SW 1271 (cell line): ENCODE measurements around the gene FGFBP3.
A peak's percentile ranks its signal among the peaks of the same experiment; 100 is the strongest.

Source experiments
- DNase-seq, 2 experiments: peaks; one replicate each; lab custom pipeline; 2025; lab: John Stamatoyannopoulos, UW

The FGFBP3 gene, protein sequence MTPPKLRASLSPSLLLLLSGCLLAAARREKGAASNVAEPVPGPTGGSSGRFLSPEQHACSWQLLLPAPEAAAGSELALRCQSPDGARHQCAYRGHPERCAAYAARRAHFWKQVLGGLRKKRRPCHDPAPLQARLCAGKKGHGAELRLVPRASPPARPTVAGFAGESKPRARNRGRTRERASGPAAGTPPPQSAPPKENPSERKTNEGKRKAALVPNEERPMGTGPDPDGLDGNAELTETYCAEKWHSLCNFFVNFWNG

DNA sequence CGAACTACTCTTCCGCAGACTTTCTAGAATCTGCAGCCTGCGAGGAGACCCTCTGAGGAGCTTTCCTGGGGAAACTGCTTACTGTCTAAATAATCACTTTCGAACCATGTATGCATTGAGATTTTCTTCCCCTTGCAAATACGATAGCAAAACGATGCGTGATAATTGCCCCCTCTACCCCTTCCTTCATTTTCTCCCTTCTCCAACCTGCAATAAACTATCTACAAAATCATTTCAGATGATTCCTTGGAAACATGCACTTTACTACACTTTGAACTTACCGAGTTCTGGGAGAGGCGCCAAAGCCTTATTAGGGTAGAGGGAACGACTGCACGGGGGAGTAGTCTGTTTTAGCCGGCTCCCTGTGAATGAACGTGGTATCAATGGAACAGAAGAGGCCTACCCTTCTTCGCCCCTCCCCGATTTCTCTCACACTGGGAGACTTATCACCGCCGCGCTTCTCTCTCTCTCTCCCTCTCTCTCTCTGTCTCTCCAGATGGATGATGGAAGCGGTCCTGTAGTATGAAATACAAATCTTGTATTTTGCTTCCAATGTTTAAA lies at the start of gene FGFBP3:
Gene FGFBP3 (minus strand): TSS at position 370 of the 561 bp plus-strand sequence. CDS start 517 bp downstream, outside the sequence.
- peak; percentile 2 to 45 for DNase-seq

- DNase-seq, result no peak
Observed at GRCh38 chr10:91957091-91957490, 47.8 kb upstream of the FGFBP3 start.

- no peak for DNase-seq
Observed at GRCh38 chr10:91955114-91955513, 45.8 kb upstream of the FGFBP3 start.

DNA sequence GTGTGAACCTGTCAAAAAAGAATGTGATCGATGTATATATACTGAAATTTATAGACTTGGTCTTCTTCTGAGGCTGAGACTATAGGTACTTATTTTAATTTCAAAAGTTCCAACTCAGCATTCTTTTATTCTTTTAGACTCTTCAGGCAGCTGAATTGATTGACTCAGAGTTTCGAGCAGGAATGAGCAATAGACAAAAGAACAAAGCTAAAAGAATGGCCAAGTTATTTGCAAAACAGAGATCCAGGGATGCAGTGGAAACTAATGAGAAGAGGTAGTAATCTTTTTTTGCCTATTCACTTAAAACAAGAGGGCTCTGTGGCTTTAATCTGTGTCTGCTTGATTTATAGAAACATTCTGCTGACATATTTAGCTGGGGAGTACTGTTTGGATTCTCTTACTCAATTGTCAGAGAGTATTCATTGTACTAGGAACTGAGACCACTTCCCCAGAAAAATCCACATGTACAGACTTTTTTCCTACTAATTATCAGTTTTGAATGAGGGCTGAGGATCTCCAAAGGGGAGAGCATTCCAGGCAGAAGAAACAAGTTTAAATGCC lies 44.4 kb upstream of the FGFBP3 start:
- DNase-seq, result no peak

GRCh38 chr10:91944880-91945630 lies 35.8 kb upstream of the FGFBP3 start:
- no peak for DNase-seq

GRCh38 chr10:91941426-91941825 lies 32.1 kb upstream of the FGFBP3 start:
- no peak for DNase-seq

DNA sequence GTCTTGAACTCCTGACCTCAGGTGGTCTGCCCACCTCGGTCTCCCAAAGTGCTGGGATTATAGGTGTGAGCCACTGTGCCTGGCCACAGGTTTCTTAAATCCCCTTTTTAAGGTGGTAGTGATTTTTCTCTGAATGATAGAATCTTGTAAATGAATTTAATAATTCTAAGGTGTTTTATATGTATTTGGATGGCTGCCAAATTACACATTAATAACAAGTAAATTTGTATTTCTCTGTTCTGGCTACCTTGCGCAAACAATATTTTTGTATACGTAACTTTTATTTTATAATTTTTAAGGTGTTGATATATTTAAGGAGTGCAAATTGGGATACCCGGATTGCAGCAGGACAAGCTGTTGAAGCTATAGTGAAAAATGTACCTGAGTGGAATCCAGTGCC lies 30.4 kb upstream of the FGFBP3 start:
- no peak for DNase-seq

DNA sequence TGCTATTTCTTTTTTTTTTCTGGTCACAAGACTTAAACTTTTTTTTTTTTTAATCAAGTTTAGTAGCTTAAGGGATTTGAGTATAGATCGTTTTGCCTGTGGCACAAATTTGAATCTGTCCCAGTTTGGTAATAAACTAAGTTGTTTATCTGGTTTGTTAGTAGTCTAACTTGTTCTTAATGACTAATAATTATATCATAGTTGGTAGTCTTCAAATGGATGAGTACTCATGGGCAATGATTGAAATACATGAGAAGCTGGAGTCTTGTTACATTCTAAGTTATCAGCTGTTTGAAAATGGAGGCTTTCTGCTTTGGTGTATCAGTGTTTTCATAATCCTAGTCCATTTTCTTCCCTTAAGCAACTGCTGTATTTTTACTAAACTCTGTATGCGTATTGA lies 26.6 kb upstream of the FGFBP3 start:
- DNase-seq, result no peak

DNA sequence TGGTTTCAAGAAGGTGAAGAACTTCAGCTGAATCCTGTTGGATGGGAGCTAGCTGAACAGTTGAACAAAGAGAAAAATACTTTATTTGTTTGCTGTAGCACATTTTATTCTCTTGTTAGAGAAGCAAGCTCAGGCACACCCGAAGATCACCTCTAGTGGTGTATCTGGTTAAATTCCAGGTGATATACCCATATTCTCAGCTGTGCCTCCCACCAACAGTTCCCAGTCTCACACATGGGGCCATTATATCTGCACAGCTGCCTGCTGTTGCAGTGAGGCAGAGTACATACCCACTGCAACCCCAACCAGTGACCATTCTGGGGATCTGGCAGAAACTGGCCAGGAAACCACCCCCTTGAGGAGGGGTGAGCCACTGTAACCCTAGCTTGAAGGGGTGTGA lies 23.5 kb upstream of the FGFBP3 start:
- no peak for DNase-seq

DNA sequence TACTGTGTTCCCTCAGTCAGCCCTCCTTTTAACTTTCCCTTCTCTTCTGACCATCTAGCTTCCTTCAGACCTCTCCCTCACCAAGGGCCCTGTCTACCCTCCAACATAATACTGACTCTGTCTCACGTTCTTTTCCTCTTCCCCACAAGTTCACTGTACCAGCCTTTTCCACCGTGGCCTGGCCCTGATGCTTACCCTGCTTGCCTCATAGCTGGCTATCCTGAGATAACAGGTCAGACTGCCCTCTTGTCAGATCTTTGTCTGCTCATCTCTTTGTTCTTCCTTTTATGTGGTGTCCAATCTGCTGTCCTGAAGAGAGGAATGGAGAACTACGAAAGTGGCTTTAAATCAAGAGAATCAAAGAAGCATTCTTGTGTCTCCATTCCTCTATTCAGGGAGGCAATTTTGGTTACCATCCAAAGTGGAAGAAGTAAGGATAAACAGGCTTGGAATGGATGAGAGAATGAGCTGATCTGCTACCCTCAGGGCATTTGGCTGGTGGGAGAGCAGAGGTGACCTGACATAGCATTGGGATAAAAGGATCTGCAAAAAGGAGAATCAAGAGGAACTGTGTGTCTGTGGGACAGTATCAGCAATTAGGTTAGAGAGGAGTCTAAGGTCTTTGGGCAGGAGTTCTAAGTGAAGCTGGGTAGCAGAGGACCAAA lies 22.4 kb upstream of the FGFBP3 start:
- no peak for DNase-seq

GRCh38 chr10:91930939-91931338 lies 21.7 kb upstream of the FGFBP3 start:
- DNase-seq, result no peak

DNA sequence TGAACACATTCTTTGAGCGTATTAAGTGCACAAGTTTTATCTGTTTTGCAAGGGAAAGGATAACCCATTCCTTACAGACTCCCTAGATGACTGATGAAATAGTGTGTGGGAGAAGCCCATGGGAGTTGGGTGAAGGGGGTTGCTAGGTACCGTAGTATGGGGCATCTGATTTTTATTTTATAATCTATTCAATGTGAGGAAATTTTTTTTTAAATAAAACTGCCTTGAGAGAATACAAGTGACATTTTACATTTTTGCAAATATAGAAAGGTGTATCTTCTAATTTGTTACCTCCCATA lies 15.7 kb upstream of the FGFBP3 start:
- DNase-seq, result no peak

DNA sequence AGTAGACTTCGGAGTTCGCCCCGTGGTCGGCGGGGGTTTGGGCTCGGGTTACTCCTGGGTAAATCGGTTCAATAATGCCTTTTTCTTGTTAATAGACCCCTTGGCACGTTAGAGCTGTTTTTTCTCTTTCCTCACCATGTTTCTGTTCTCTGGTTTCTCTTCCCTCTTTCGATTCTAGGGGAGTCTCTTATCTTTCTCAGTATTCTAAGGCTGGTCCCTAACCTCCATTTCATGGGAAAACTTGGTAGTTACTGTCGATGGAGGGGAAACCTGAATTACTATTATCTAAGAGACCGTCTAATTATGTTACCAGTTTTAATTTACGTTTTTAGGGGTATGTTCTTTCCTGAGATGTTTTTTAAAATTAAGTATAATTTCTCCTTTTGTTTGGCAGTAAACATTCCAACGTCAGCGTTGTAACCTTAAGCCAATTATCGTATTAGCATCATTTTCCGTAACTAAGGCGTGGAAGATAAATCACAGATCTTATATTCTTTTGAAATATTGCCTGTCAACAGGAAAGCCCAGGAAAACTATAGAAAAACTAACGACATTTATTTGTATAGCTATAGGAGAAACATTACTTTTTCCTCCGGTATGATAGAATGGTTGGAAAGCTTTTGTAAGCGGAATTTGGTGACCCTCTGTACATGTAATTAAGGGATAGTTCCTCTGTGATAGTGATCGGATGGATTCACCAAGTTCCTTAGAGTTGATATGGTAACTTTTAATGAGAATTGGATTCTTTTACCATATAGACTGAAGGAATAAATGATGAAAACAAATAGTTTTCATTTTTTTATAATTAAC lies 15.1 kb upstream of the FGFBP3 start:
- no peak for DNase-seq

- DNase-seq, result peak; percentile 38 to 78
Observed at GRCh38 chr10:91923371-91924211, 14.3 kb upstream of the FGFBP3 start, which contains the start of gene BTAF1. TSS of gene BTAF1 (plus strand) at chr10:91923770. CDS start at chr10:91924077, 307 bp downstream.

GRCh38 chr10:91919651-91920050 lies 10.4 kb upstream of the FGFBP3 start:
- no peak for DNase-seq

DNA sequence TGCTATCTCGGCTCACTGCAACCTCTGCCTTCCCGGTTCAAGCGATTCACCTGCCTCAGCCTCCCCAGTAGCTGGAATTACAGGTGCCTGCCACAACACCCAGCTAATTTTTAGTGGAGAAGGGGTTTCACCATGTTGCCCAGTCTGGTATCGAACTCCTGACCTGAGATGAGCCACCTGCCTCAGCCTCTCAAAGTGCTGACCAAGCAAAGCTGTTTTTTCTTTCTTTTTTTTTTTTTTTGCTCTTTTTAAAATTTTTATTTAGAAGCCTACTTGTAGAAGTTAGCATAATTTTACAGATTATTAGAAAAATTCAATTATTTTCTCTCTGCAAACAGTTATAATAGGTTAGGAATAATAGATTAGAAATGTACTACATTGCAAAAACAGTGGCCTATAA lies 1.2 kb upstream of the FGFBP3 start:
- DNase-seq, result no peak

- peak; percentile 40 to 82 for DNase-seq
Observed at GRCh38 chr10:91908337-91909116, 759 bp downstream of the FGFBP3 start.

GRCh38 chr10:91907914-91908336 lies 1.4 kb downstream of the FGFBP3 start:
- DNase-seq, result peak in 1 of 2 experiments; percentile 6

GRCh38 chr10:91907033-91907594 lies 2.2 kb downstream of the FGFBP3 start:
- DNase-seq, result no peak
